HL-60 (cell line): ENCODE data around the gene DHX36.

Source experiments
- DNase-seq, 2 experiments: peaks; one replicate each; pipeline ENCODE4 v3.0.0-alpha.2; 2010 to 2020; ENCODE audit warnings: low read depth in 1 of 2, low spot score in 1 of 2
- H3K27ac ChIP-seq: fragments of 250-450 bp; sonication (Bioruptor Pico); replicated peaks from 2 replicates; pipeline ENCODE4 v1.5.1; 2020; ENCODE audit warnings: mild to moderate bottlenecking, moderate library complexity
- H3K27me3 ChIP-seq: fragments of 250-450 bp; sonication (Bioruptor Pico); 2 replicates; pipeline ENCODE4 v1.5.1; 2021; ENCODE audit warnings: mild to moderate bottlenecking, moderate library complexity; ENCODE audit not compliant: insufficient read depth, poor library complexity, severe bottlenecking
- H3K4me3 ChIP-seq: replicated peaks from 2 replicates; pipeline ENCODE4 v1.5.1; 2011; ENCODE audit warnings: mild to moderate bottlenecking, control low read depth, low read length; ENCODE audit not compliant: insufficient read depth
- CTCF ChIP-seq: IDR thresholded peaks from one replicate; pipeline ENCODE4 v1.5.1; 2011; ENCODE audit warnings: low read length, control low read depth, inconsistent platforms; ENCODE audit not compliant: insufficient read depth
- GABPA ChIP-seq: IDR thresholded peaks from 2 replicates; pipeline ENCODE4 v1.6.1; 2012; ENCODE audit warnings: low read depth
- POLR2AphosphoS5 ChIP-seq: IDR thresholded peaks from 2 replicates; pipeline ENCODE4 v1.6.1; 2012; ENCODE audit warnings: low read depth
- SPI1 ChIP-seq: IDR thresholded peaks from 2 replicates; pipeline ENCODE4 v1.6.1; 2012; ENCODE audit warnings: low read depth, mild to moderate bottlenecking, borderline replicate concordance
- TF ChIP-seq, protein P1 (sequence below): IDR thresholded peaks from 2 replicates; pipeline ENCODE4 v1.6.1; 2012; ENCODE audit warnings: low read depth; ENCODE audit not compliant: insufficient replicate concordance

Gene DHX36

GRCh38 chr3:154240235-154240634 is 84.1 kb downstream of the DHX36 start:
- DNase-seq = no peak
- Histone ChIP-seq H3K27me3 (no peaks in the 10 kb centered on the region), H3K27ac (no peak overlapping the region), H3K4me3 (no peak overlapping the region)
- TF ChIP-seq, protein P1, sequence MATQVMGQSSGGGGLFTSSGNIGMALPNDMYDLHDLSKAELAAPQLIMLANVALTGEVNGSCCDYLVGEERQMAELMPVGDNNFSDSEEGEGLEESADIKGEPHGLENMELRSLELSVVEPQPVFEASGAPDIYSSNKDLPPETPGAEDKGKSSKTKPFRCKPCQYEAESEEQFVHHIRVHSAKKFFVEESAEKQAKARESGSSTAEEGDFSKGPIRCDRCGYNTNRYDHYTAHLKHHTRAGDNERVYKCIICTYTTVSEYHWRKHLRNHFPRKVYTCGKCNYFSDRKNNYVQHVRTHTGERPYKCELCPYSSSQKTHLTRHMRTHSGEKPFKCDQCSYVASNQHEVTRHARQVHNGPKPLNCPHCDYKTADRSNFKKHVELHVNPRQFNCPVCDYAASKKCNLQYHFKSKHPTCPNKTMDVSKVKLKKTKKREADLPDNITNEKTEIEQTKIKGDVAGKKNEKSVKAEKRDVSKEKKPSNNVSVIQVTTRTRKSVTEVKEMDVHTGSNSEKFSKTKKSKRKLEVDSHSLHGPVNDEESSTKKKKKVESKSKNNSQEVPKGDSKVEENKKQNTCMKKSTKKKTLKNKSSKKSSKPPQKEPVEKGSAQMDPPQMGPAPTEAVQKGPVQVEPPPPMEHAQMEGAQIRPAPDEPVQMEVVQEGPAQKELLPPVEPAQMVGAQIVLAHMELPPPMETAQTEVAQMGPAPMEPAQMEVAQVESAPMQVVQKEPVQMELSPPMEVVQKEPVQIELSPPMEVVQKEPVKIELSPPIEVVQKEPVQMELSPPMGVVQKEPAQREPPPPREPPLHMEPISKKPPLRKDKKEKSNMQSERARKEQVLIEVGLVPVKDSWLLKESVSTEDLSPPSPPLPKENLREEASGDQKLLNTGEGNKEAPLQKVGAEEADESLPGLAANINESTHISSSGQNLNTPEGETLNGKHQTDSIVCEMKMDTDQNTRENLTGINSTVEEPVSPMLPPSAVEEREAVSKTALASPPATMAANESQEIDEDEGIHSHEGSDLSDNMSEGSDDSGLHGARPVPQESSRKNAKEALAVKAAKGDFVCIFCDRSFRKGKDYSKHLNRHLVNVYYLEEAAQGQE = no peak
- TF ChIP-seq GABPA (no peak), CTCF (no peak), POLR2AphosphoS5 (no peak), SPI1 (no peak)

GRCh38 chr3:154236331-154236730 is 88.0 kb downstream of the DHX36 start:
- H3K4me3 ChIP-seq = no peak overlapping the region
- TF ChIP-seq POLR2AphosphoS5 (no peak), GABPA (no peak), CTCF (no peak), SPI1 (no peak)
- TF ChIP-seq, protein P1 = no peak
- no peak overlapping the region for H3K27ac ChIP-seq
- no peaks in the 10 kb centered on the region for H3K27me3 ChIP-seq
- DNase-seq = no peak

- Histone ChIP-seq H3K27me3 (no peaks in the 10 kb centered on the region), H3K27ac (no peak overlapping the region), H3K4me3 (no peak overlapping the region)
- DNase-seq = no peak
- TF ChIP-seq CTCF = no peak
- TF ChIP-seq SPI1 = no peak
- TF ChIP-seq GABPA = no peak
- TF ChIP-seq, protein P1 = no peak
- no peak for TF ChIP-seq POLR2AphosphoS5
These were observed 89.0 kb downstream of the DHX36 start for GRCh38 chr3:154235330-154235729.
